ENCODE data around the gene KRTAP10-3.

The KRTAP10-3 gene

GRCh38 chr21:44528634-44528995 is 30.0 kb downstream of the KRTAP10-3 start:
- TF ChIP-seq, protein P1, sequence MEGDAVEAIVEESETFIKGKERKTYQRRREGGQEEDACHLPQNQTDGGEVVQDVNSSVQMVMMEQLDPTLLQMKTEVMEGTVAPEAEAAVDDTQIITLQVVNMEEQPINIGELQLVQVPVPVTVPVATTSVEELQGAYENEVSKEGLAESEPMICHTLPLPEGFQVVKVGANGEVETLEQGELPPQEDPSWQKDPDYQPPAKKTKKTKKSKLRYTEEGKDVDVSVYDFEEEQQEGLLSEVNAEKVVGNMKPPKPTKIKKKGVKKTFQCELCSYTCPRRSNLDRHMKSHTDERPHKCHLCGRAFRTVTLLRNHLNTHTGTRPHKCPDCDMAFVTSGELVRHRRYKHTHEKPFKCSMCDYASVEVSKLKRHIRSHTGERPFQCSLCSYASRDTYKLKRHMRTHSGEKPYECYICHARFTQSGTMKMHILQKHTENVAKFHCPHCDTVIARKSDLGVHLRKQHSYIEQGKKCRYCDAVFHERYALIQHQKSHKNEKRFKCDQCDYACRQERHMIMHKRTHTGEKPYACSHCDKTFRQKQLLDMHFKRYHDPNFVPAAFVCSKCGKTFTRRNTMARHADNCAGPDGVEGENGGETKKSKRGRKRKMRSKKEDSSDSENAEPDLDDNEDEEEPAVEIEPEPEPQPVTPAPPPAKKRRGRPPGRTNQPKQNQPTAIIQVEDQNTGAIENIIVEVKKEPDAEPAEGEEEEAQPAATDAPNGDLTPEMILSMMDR (conservative IDR thresholded peaks at IDR 0.05; ENCODE audit: low read depth, low read length) = no peak
- no peak for DNase-seq (ENCODE audit: low read depth)
- no peak overlapping the region for H3K4me3 ChIP-seq (ENCODE audit: low read length)

- H3K4me3 ChIP-seq (ENCODE audit: low read length) = no peak overlapping the region
- TF ChIP-seq, protein P1 (conservative IDR thresholded peaks at IDR 0.05; ENCODE audit: low read depth, low read length) = no peak
- no peak for DNase-seq (ENCODE audit: low read depth)
Observed at GRCh38 chr21:44527983-44528633, 30.5 kb downstream of the KRTAP10-3 start.

GRCh38 chr21:44527156-44527982 is 31.2 kb downstream of the KRTAP10-3 start:
- DNase-seq (ENCODE audit: low read depth) = no peak
- no peak overlapping the region for H3K4me3 ChIP-seq (ENCODE audit: low read length)
- TF ChIP-seq, protein P1 (conservative IDR thresholded peaks at IDR 0.05; ENCODE audit: low read depth, low read length) = no peak

- TF ChIP-seq, protein P1 (conservative IDR thresholded peaks at IDR 0.05; ENCODE audit: low read depth, low read length) = no peak
- H3K4me3 ChIP-seq (ENCODE audit: low read length) = no peak overlapping the region
- DNase-seq (ENCODE audit: low read depth) = no peak
Observed at GRCh38 chr21:44526096-44526997, 32.2 kb downstream of the KRTAP10-3 start.

GRCh38 chr21:44525391-44526095 is 33.1 kb downstream of the KRTAP10-3 start:
- no peak overlapping the region for H3K4me3 ChIP-seq (ENCODE audit: low read length)
- TF ChIP-seq, protein P1 (conservative IDR thresholded peaks at IDR 0.05; ENCODE audit: low read depth, low read length) = no peak
- no peak for DNase-seq (ENCODE audit: low read depth)

Measured in retinal pigment epithelial cell (primary cell).